GM12892 (cell line): Measurements from ENCODE around the gene PSMD5.
"Not testable (repeated sequence)": the region's sequence is repeated elsewhere in the genome, so short reads cannot be mapped to it uniquely, and the experiment has no call there.

Experiments used
- POLR2A ChIP-seq: IDR thresholded peaks from 2 replicates; pipeline ENCODE4 v1.6.1; 2011; ENCODE audit warnings: low read depth, low read length, control low read depth
- POLR2AphosphoS5 ChIP-seq: IDR thresholded peaks from 2 replicates; pipeline ENCODE4 v1.6.1; 2011; ENCODE audit warnings: low read depth, low read length, control low read depth
- TAF1 ChIP-seq: IDR thresholded peaks from 2 replicates; pipeline ENCODE4 v1.6.1; 2011; ENCODE audit warnings: low read depth, mild to moderate bottlenecking, control low read depth, low read length, borderline replicate concordance

DNA sequence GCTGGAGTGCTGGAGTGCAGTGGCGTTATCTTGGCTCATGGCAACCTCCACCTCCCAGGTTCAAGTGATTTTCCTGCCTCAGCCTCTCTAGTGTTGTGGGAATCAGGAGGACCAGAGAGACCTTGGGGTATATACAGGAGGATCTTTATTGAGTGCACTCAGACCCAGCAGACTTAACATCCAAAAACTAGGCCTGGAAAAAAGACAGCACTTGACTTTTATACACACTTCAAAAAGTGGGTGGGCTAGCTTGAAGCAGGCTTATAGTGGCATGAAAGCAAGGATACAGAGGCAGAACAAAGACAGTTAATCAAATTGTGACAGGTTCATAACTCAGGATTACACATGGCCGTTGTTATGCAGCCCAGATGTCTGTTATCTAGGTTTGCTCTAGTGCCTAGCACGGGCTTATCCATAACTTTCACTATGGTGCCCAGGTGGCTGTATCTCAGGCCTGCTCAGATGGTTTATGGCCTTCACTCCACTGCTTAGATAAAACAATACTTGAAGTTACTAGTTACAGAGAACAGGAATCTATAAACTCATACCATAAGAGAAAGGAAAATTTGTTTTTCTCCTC lies 37.8 kb downstream of the PSMD5 start:
- TF ChIP-seq POLR2A, POLR2AphosphoS5, TAF1: not testable (repeated sequence)
